ENCODE results near the gene MAEA.
A peak's percentile ranks its signal among the peaks of the same experiment; 100 is the strongest.

Gene MAEA

GRCh38 chr4:1352567-1352900 lies 62.8 kb downstream of the MAEA start:
- no peak overlapping the region for H3K4me3 ChIP-seq (replicated peaks; ENCODE audit: low read depth, low read length)
- DNase-seq (ENCODE audit: low read depth) = no peak
- no peak for TF ChIP-seq CTCF (IDR thresholded peaks at IDR 0.05; ENCODE audit: low read length, missing control alignments)

- TF ChIP-seq CTCF (IDR thresholded peaks at IDR 0.05; ENCODE audit: low read length, missing control alignments) = no peak
- no peak for DNase-seq (ENCODE audit: low read depth)
- H3K4me3 ChIP-seq (replicated peaks; ENCODE audit: low read depth, low read length) = no peak overlapping the region
Measured at GRCh38 chr4:1353186-1354055, 63.7 kb downstream of the MAEA start.

- no peak for DNase-seq (ENCODE audit: low read depth)
- TF ChIP-seq CTCF (IDR thresholded peaks at IDR 0.05; ENCODE audit: low read length, missing control alignments) = no peak
- no peak overlapping the region for H3K4me3 ChIP-seq (replicated peaks; ENCODE audit: low read depth, low read length)
Measured at GRCh38 chr4:1354136-1354982, 64.7 kb downstream of the MAEA start.

- H3K4me3 ChIP-seq (replicated peaks; ENCODE audit: low read depth, low read length) = no peak overlapping the region
- no peak for TF ChIP-seq CTCF (IDR thresholded peaks at IDR 0.05; ENCODE audit: low read length, missing control alignments)
- no peak for DNase-seq (ENCODE audit: low read depth)
Measured at GRCh38 chr4:1354983-1355275, 65.2 kb downstream of the MAEA start.

- H3K4me3 ChIP-seq (replicated peaks; ENCODE audit: low read depth, low read length) = no peak overlapping the region
- no peak for DNase-seq (ENCODE audit: low read depth)
- TF ChIP-seq CTCF (IDR thresholded peaks at IDR 0.05; ENCODE audit: low read length, missing control alignments) = no peak
Measured at GRCh38 chr4:1355378-1355777, 65.7 kb downstream of the MAEA start.

- peak; percentile 66 for DNase-seq (ENCODE audit: low read depth)
- TF ChIP-seq CTCF (IDR thresholded peaks at IDR 0.05; ENCODE audit: low read length, missing control alignments) = peak; percentile 80
- H3K4me3 ChIP-seq (replicated peaks; ENCODE audit: low read depth, low read length) = no peak overlapping the region
Measured at GRCh38 chr4:1356181-1356998, 66.7 kb downstream of the MAEA start.
